ENCODE results near the gene PIK3C2A. TPM values are rescaled to one million over a fixed set of nuclear protein-coding genes. Genes with fewer than 3 reads are reported as not detected.

Gene PIK3C2A
- total and polyA plus RNA-seq, 2 of the 13 experiments (the other 11 are each of a cell fraction or from before 2014, with no cell fraction given), result 27.5 to 49.9 TPM

- Histone ChIP-seq H3K27me3 (ENCODE audit: control insufficient read depth in 1 of 2, insufficient read depth in 2 of 2, low read length in 2 of 2) (no peaks in the 10 kb centered on the region), H3K4me2 (ENCODE audit: low read depth, low read length) (no peak overlapping the region), H3K79me2 (ENCODE audit: insufficient read depth, low read length) (no peaks in the 10 kb centered on the region), H3K9me3 (ENCODE audit: low read length) (no peaks in the 10 kb centered on the region), H3K4me3 (replicated peaks in 1 of 3; ENCODE audit: insufficient read depth in 1 of 3, low read depth in 2 of 3, low read length in 3 of 3) (no peak overlapping the region), H3K36me3 (replicated peaks in 1 of 2; ENCODE audit: control insufficient read depth in 1 of 2, insufficient read depth in 2 of 2, low read length in 2 of 2) (no peaks in the 10 kb centered on the region), H4K20me1 (ENCODE audit: insufficient read depth, low read length) (no peaks in the 10 kb centered on the region), H3K4me1 (ENCODE audit: insufficient read depth, low read length) (no peaks in the 10 kb centered on the region), H2AFZ (ENCODE audit: low read length) (no peak overlapping the region), H3K27ac (ENCODE audit: extremely low read length, insufficient read depth, low read length) (no peak overlapping the region), H3K9ac (ENCODE audit: insufficient read depth, low read depth, low read length) (no peak overlapping the region)
- ChIA-PET POLR2A (interaction anchor here (1.0 to 1.6 kb wide), 2 partner anchors 12 to 14 kb away, joined by 3 to 5 read pairs; partner anchors contain the start of gene PIK3C2A), CTCF (ENCODE audit: low intra/inter-chr PET ratio, low total read pairs) (no interaction called here)
- intact Hi-C loops (cut with micrococcal nuclease; ENCODE audit: unreplicated experiment) (no loop called here), in situ Hi-C loops (cut with HindIII; ENCODE audit: extremely low pct_ligation_motif_present, low pct_unique_long_range_greater_than_20kb) (no loop called here)
- TF ChIP-seq CCDC6 (CRISPR knock-in tag; IDR thresholded peaks at IDR 0.05) (no peak), TAF1 (CRISPR knock-in tag; IDR thresholded peaks at IDR 0.05) (no peak), KDM3A (CRISPR knock-in tag; IDR thresholded peaks at IDR 0.05; ENCODE audit: low read depth) (no peak), ZBTB40 (IDR thresholded peaks at IDR 0.05) (peak; percentile 51), ZBTB40 (CRISPR knock-in tag; IDR thresholded peaks at IDR 0.05) (no peak)
- ATAC-seq, result no peak
- no peak for FAIRE-seq
- WGBS (ENCODE audit: low lambda C conversion rate), result 94% methylated on average over 1 of the region's 1 CpG
- no TSS peak for BruUV-seq (replicated peaks)
- DNase-seq (ENCODE audit: low spot score), result no peak
Observed at GRCh38 chr11:17221968-17222367, 14.2 kb upstream of the PIK3C2A start.

All from HepG2 (cell line).